GM19397 (cell line): ENCODE results near the gene ABCF3.
"Not testable (repeated sequence)": the region's sequence is repeated elsewhere in the genome, so short reads cannot be mapped to it uniquely, and the experiment has no call there.

Experiments
- ATAC-seq: cut with Tn5 transposase; IDR thresholded peaks from one replicate; pipeline ENCODE4 v1.9.1; 2021; ENCODE audit warnings: mild to moderate bottlenecking, moderate library complexity; ENCODE audit not compliant: unreplicated experiment

Gene ABCF3

DNA sequence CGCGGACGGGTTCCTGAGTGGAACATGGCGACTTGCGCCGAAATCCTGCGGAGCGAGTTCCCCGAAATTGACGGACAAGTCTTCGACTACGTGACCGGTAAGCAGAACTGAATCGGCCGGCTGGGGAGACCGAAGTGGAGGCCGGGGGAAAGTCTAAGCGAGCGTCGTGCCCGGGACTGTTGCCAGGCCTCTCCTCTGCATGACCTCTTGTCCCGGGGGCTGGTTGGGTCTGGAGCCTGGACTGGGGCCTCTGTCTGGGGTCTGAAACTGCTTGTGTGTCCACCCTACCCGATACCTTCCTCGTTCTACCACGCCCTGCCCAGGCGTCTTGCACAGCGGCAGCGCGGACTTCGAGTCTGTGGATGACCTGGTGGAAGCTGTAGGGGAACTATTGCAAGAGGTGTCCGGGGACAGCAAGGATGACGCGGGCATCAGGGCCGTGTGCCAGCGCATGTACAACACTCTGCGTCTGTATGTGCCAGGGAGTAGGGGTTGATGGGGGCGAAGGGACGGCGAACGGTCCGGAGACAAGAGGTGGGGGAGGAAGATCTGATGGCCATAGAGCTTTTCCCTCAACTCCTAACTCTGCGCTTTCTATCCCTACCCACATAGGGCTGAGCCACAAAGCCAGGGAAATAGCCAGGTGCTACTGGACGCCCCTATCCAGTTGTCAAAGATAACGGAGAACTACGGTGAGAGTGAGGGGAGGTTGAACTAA, at the start of gene ABCF3:
Gene ABCF3, plus strand, starts transcription at position 16 of the 718 bp plus-strand sequence. Its CDS starts 9 bp downstream, at position 25.
- ATAC-seq = peak; percentile 18

GRCh38 chr3:184140436-184140835, 45.6 kb upstream of the ABCF3 start:
- no peak for ATAC-seq

GRCh38 chr3:184142199-184142598, 43.8 kb upstream of the ABCF3 start:
- ATAC-seq = no peak

DNA sequence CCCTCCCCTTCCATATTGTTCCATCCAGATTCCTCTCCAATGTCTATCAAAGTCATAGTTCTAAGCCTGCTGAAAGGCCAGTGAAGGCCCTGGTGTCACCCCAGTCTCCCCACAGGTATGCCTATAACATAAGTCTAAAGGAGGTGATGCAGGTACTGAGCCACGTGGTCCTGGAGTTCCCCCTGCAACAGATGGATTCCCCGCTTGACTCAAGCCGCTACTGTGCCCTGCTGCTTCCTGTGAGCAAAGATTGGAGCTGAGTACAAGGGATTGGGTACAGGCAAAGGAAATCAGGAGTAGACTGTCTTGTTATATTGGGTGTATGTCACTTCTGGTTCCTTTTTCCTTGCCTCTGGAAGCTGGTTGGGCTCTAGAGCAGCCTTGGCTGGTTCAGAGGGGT, 42.7 kb upstream of the ABCF3 start:
- ATAC-seq = no peak

GRCh38 chr3:184144505-184144904, 41.5 kb upstream of the ABCF3 start:
- no peak for ATAC-seq

DNA sequence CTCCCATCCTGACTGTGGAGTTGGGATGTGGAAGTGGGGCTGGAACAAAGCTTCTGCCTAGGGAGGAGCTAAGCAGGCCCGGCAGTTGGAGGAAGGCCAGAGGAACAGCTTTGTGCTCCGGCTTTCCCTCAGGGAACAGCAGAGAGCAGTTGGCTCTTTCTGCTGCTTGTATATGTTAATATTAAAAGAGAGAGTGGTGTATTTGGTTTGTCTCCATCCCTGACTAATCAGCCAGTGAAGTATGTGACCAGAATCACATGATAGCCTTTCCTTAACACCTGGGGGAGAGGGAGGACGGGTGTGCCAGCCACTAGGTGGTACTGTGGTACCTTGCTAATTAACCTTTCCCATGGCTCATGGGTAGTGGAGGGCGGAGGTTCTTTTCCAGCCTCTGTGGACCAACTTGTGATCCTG, 40.9 kb upstream of the ABCF3 start:
- no peak for ATAC-seq

GRCh38 chr3:184145751-184146270, 40.2 kb upstream of the ABCF3 start:
- no peak for ATAC-seq

- ATAC-seq = no peak
These were observed 37.9 kb upstream of the ABCF3 start for GRCh38 chr3:184148076-184148475.

- no peak for ATAC-seq
These were observed 36.9 kb upstream of the ABCF3 start for GRCh38 chr3:184149123-184149522.

DNA sequence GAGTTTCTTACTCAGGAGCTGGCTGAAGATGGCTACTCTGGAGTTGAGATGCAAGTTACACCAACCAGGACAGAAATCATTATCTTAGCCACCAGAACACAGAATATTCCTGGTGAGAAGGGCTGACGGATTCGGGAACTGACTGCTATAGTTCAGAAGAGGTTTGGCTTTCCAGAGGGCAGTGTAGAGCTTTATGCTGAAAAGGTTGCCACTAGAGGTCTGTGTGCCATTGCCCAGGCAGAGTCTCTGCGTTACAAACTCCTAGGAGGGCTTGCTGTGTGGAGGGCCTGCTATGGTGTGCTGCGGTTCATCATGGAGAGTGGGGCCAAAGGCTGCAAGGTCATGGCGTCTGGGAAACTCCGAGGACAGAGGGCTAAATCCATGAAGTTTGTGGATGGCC, 36.2 kb upstream of the ABCF3 start:
- not testable (repeated sequence) for ATAC-seq

GRCh38 chr3:184154885-184155643, 30.9 kb upstream of the ABCF3 start, which contains the start of gene DVL3:
Gene DVL3, plus strand, starts transcription at chr3:184155377. Its CDS starts 259 bp downstream, at chr3:184155636.
- peak; percentile 87 for ATAC-seq

GRCh38 chr3:184155644-184156521, 30.1 kb upstream of the ABCF3 start:
- peak; percentile 14 for ATAC-seq

GRCh38 chr3:184156522-184156955, 29.5 kb upstream of the ABCF3 start:
- no peak for ATAC-seq

DNA sequence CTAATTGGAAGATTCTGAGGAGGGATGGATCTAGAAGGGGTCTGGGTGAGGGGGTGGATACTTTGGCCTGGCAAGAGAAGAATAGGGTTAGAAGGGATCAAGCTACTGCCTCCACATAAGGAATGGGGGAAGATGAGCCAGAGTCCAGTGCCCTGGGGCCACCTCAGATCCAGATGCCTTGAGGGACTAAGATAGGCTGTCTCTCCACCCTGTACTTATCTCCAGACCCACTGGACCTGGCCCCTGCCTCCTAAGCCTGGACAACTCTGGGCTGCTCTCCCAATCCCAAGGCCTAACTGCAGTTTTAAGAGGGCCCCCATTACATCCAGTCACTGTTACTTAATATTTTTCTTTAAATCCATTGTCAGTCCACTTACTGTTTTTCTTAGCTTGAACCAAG, 28.8 kb upstream of the ABCF3 start:
- ATAC-seq = no peak

DNA sequence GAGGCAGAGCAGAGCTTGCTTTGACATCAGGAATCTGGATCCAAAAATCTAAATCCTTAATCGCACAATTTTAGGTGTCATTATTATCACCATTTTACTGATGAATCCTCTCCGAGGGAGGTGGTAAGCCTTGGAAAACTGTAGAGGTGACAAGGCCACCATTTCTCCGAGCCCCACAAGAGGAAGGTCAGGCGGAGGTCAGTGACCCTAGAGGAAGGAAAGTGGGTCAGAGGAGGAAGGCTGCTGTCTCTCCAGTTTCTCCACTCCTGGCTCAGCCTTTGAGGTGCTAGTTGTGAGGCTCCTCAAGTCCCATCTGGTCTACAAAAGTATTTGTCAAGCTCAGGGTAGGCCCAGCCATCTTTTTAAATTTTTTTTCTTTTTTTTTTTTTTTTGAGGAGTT, 27.6 kb upstream of the ABCF3 start:
- no peak for ATAC-seq

- ATAC-seq = no peak
These were observed 25.5 kb upstream of the ABCF3 start for GRCh38 chr3:184160456-184160855.

DNA sequence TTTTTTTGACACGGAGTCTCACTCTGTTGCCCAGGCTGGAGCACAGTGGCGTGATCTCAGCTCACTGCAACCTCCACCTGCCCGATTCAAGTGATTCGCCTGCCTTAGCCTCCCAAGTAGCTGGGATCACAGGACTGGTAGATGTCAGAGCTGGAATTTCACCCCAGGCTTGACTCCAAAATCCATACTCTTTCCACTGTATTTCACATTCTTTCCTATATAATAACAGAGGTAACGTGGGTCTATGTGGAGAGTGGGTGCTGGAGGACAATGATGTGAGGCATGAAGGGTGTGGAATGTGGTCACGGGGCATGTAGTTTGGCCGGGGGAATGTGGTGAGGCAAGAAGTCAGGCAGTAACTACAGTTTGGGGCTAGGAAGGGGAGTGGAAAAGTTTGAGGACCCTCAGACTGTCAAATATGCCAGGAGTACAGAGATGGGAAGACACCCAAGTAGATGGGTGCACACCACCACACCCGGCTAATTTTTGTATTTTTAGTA, 23.4 kb upstream of the ABCF3 start:
- not testable (repeated sequence) for ATAC-seq

DNA sequence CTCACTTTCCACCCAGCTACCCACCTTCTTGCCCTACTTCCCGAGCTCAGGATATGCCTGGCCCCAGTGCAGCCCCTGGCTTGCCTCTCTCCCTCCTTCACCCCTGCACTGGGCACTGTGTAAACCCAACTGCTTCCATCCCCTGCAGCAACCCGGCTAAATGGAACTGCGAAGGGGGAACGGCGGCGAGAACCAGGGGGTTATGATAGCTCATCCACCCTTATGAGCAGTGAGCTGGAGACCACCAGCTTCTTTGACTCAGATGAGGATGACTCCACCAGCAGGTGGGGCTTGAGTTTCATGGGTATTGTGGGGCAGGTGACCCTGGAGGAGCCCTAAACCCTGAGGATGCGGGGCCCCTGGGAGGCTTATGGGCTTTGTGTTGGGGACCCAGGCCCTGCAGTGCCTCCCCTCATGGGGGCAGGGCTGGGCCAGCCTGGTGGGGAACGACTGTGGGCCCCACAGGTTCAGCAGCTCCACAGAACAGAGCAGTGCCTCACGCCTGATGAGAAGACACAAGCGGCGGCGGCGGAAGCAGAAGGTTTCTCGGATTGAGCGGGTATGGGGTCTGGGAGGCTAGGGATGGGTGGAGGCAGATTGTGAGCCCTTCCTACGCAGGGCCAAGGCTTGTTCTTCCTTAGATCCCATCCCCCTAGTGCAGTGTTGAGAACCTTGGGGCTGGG, 21.2 kb upstream of the ABCF3 start:
- ATAC-seq = no peak

DNA sequence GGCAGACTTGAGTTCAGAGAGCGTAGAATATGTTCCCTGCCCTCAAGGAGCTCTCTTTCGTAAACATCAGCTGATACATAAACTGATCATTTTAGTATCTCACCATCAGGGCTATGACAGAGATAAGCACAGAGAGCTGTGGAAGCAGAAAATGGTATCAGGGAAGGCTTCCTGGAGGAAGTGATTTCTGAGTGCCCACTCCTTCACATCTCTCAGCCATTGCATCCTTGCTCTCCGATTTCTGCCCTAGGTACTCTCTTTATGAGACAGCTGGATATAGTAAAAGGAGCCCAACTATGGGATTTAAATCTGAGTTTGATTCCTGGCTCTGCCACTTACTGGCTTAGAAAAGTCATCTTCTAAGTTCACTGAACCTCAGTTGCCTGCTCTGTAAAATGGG, 20.5 kb upstream of the ABCF3 start:
- no peak for ATAC-seq

GRCh38 chr3:184166671-184167070, 19.3 kb upstream of the ABCF3 start:
- ATAC-seq = no peak
